ENCODE measurements around the gene RABGGTA. TPM values are rescaled to one million over a fixed set of nuclear protein-coding genes. Genes with fewer than 3 reads are reported as not detected.

The RABGGTA gene
- total and polyA plus RNA-seq, 9 of the 15 experiments (the other 6 are each of a cell fraction or from before 2014, with no cell fraction given), result 4.5 to 24.2 (median 15.5) TPM

GRCh38 chr14:24316597-24316950 lies 45.2 kb upstream of the RABGGTA start (continued):
- no peak for TF ChIP-seq KLF13 (tag; IDR thresholded peaks at IDR 0.05; ENCODE audit: borderline replicate concordance, low read depth)
- TF ChIP-seq ILK (tag; IDR thresholded peaks at IDR 0.05; ENCODE audit: borderline replicate concordance, low read depth), result no peak
- no peak for TF ChIP-seq SMARCB1 (IDR thresholded peaks at IDR 0.05; ENCODE audit: insufficient read length, low read depth)
- TF ChIP-seq E2F6 (IDR thresholded peaks at IDR 0.05; ENCODE audit: borderline replicate concordance in 1 of 2, extremely low read depth in 1 of 2, insufficient read depth in 1 of 2, insufficient read length in 1 of 2, low read depth in 1 of 2, low read length in 1 of 2, poor library complexity in 1 of 2, severe bottlenecking in 1 of 2), result no peak
- peak; percentile 61; the same call in 1 of the 2 replicates for TF ChIP-seq ZBTB2 (IDR thresholded peaks at IDR 0.05)
- no peak for TF ChIP-seq SMARCA4 (IDR thresholded peaks at IDR 0.05)
- no peak for TF ChIP-seq POLR2G (IDR thresholded peaks at IDR 0.05; ENCODE audit: low read depth, low read length)
- no peak for TF ChIP-seq VEZF1 (CRISPR knock-in tag; IDR thresholded peaks at IDR 0.05)

All from K562 (cell line).